Kidney tubule cell (primary cell): ENCODE measurements around the gene CELF4.

ENCODE experiments used
- DNase-seq: peaks from one replicate; pipeline ENCODE4 v3.0.0-alpha.2; 2018; ENCODE audit warnings: low spot score

CELF4 gene

DNA sequence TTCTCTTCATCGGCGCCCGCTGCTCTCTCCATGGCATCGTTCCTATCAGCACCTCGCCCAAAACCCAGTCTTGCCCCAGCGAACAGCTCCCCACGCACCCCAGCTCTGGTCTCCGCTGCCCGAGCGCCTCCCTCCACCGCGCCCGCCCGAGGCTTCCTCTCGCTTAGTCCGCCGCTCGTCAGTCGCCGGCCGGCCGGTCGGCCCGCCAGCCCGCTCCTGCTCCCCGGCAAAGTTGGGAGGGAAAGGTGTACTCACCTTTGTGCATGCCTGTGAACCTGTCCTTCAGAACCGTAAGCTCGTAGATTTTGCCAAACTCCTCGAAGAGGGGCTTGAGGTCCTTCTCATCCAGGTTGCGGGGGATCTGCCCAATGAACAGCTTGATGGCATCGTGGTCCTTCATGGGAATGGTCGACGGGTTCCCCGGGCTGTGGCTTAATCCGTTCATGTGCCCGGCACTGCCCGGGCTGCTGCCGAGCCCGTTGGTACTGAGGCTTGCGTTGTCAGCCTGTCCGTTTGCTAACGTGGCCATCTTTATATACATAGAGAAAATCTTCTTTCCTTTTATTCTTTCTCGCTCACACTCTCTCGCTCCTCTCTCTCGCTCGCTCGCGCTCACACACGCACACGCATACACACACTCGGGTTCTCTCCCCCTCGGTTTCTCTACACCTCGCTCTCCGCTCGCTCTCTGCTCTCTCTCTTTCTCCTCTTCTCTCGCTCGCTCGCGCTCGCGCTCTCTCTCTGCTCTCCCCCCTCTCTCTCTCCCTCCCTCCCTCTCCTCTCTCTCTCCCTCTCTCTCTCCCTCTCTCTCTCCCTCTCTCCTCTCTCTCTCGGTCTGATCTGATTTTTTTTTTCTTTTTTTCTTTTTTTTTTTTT lies at the start of gene CELF4:
Gene CELF4, minus strand, starts transcription at position 698 of the 876 bp plus-strand sequence.
- DNase-seq, result peak; percentile 24

- no peak for DNase-seq
Observed at GRCh38 chr18:37613253-37613565, 47.6 kb upstream of the CELF4 start.

DNA sequence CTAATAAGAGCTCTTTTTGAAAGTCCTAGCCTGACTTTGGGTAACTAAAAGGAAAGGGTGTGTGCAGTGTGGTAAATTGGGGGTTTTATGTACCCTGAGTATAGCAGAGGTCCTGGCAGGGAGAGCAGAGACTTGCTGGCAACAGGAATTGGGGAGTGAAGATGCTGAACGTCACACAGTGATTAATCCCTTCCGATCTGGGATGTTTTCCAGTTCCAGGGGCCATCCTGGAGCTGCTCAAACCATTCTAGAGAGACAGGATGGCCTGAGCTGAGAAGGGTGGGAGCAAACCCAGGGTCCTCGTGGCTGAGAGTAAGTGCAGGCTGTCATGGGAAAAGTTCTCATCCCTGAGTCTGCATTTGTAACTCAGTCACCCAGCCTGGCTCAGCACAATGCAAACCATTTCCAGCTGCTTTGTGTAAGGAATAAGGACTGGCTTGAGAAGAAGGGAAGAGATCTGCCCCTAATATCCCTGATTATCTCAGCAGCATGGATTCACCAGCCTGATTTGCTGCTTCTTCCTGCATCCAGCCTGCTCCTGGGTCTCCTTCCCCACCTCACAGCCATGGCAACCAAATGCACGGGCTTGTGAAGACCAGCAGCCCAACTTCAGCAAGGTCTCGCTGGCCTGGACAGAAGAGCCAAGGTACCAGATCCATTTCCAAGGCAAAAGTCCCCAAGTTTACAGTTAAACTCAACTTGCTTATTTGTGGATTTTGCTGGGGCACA lies 47.1 kb upstream of the CELF4 start:
- no peak for DNase-seq

DNA sequence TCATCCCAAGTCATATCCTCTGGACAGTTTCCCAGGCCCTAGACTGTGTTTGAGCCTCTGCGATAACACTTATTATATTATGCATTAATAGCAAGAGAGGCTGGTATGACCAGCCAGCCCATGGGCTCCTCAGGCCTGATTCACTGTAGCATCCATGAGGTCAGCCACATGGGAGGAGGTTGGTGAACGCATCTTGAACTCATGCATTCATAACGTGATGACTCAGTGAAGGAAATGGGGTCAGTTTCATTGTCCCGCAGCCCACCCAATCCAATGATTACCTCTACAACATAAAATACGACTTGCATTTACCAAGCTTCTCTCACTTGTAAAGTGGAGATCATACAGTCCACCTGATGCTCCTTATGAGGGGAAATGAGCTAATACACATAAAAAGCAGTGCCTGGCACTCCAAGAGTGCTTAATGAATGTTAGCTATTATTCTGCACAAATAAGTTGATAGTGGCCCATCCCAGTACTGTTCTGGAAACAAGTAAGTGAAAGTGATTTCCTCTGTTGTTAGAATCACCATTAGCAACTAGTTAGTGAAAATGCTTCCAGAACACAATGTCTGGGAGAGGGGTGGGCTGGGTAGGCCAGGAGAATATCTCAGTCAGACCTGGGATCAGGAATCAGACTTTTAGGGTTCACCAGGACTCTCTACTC lies 46.1 kb upstream of the CELF4 start:
- DNase-seq, result no peak

- DNase-seq, result no peak
Observed at GRCh38 chr18:37608876-37609275, 43.3 kb upstream of the CELF4 start.

GRCh38 chr18:37607281-37607680 lies 41.7 kb upstream of the CELF4 start:
- DNase-seq, result no peak

DNA sequence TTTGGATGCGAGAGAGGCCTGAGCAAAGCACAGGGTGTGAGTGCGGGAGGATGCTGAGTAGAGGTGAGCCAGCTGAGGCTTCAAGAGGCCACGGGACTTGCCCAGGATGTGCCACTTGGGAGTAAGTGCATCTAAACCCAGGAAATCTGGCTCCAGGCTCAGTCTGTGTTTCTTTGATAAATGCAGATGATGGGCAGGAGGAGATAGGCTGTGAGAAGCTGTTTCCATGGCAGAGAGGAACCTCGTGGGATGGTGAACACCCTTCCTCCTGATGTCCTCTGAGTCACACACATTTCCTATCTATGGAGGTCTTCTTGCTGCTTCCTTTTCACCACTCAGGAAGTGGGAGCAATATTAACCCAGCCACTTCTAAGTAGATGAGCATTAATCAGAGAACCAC lies 38.4 kb upstream of the CELF4 start:
- DNase-seq, result no peak

GRCh38 chr18:37598966-37599896 lies 33.6 kb upstream of the CELF4 start:
- no peak for DNase-seq

DNA sequence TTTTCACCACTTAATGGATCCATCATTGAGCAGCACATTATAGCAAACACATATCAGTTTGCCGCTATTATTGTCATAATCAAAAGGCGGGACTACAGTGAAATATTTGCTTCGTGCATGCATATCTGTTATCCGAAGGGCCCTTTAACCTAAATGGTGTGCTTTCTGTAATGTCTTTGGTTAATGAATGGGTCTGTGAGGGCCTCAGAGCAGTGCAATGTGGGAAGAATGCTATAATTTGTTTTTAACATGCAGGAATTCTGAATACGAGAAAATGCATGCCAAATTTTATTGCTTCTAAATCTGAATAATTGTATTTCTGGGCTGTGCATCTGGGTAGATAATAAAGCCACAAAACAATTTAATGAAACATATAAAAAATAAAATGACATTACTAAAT lies 32.8 kb upstream of the CELF4 start:
- no peak for DNase-seq

DNA sequence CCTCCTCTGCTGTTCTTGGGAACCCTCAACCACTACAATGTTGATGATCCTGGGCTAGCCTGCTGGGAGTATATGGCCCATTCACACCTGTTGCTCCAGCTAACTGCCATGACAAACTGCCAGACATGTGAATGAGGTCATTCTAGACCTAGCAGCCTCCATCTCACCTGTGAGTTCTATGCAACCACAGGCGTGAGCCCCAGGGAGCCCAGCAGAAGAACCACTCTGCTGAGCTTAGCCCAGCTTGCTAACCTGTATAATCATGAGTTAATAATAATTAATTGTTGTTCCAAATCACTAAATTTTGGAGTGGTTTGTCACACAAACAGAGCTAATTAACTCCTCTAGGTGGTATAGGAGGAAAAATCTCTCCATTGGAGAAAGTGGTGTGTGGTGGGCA lies 24.7 kb upstream of the CELF4 start:
- DNase-seq, result no peak

GRCh38 chr18:37588289-37588688 lies 22.7 kb upstream of the CELF4 start:
- DNase-seq, result no peak

DNA sequence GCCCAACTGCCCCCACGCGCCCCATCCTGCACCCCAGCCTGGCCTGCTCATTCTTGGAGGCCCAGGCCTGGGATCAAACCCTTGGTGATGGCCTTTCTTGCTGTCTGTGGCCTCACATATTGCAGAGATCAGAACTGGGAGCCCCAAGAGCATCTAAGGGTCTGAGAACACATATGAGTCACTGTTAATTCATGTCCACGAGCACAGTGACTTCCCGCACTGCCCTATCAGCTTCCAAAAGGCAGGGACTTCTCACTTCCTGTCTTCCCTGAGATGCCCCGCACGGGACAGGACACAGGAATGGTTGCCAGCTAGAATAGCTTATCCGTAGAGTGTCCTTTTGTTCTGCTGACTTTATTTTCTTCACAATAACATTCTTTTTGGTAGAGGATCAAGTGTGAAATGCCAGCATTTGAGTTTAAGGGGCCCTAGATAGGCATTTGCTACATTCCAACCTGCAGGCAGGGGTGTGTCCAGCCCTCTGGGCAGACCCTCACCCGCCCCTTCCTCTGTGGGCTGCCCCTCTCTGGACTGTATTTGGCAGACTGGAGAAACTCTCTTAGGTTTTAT lies 21.1 kb upstream of the CELF4 start:
- no peak for DNase-seq

GRCh38 chr18:37584952-37585695 lies 19.5 kb upstream of the CELF4 start:
- DNase-seq, result no peak

GRCh38 chr18:37584217-37584616 lies 18.6 kb upstream of the CELF4 start:
- no peak for DNase-seq

DNA sequence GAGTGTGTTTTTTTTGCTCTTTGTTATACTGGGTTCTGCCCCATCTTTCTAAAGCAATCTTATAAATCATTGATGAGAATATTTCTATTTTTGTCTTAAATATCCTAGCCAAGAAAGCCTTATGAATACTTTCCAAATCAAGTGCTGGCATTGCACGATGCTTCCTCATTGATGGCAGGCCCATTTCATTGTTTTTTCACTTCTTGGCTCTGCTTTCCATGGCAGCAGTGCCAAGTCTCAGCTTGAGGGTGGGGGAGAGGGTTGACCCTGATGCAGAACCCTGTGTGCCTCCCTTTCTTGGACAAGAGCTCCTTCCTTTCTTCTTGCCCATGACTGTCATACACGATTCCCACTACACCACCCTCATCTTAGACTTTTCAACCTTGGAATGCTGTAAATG lies 16.7 kb upstream of the CELF4 start:
- DNase-seq, result no peak

DNA sequence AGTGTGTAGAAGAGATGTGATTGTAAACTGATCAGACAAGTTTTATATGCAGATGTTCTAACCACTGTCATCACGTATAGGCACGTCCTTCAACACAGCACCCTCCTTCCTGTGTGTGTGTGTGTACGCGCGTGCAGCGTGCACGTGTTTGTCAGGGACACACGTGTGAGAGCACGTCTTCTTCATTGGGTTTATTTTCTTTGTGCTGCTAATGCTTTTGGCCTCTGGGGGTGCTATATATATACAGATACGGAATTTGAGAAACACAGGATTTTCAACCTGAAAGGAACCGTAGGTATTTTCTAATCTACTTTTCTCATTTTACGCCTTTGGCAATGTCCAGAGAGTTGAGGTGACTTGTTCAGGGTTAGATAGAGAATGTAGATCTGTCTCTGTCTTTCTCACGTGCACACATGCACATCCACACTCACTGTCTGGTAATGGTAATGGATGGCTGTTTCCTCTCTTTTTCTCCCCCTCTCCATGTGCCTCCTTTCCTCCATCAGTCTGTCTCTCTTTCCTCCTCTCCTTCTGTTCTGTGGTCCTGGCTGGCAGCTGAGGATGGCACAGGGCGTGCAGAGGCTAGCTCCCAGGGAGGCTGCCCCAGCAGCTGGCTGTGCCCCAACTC lies 13.4 kb upstream of the CELF4 start:
- peak; percentile 60 for DNase-seq

GRCh38 chr18:37578182-37578678 lies 12.6 kb upstream of the CELF4 start:
- no peak for DNase-seq

GRCh38 chr18:37577051-37577611 lies 11.5 kb upstream of the CELF4 start:
- no peak for DNase-seq

DNA sequence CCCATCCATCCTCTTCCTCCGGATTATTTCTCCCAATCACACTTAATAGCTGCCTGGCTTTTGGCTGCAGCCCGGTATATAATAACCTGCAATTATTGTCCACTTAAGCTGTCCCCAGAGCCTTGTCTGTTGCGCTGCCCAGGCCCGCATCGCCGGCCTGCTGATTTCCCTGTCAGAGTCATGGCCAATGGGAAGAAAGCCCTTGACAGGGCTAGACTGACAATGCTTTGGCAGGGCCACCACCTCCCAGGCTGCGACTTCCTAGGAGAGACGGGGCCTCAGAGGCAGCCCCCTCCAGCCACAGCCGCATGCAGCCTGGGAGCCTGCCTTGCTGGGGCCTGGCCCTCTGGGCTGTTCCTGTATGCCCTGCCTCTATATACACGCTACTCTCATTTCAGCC lies 10.0 kb upstream of the CELF4 start:
- DNase-seq, result no peak

DNA sequence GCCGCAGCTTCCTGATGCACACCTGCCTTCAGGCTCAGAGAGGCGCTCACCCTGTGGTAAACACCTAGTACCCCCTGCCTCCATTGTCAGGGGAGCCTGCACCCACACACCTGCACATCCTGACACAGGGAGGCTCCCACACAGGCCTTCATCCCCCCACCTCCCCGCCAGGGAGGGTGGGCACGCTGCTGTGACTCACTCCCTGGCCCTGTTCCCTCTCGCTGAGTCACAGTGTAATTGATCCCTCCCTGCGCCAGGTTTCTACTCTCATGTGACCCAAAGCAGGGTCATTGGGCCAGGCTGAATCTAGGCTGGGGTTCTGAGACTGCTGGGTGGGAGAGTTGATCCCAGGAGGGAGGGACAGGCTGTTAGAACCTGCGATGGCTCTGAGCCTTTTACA lies 8.5 kb upstream of the CELF4 start:
- DNase-seq, result peak; percentile 44
